Left renal pelvis (tissue), 4 donors: ENCODE measurements around the gene CHID1. TPM values are rescaled to one million over a fixed set of nuclear protein-coding genes. Genes with fewer than 3 reads are reported as not detected.

Source experiments
- DNase-seq, 4 donors: peaks; one replicate each; pipeline ENCODE4 v3.0.0-alpha.2; 2013; ENCODE audit warnings: low read depth in 4 of 4, low spot score in 3 of 4
- polyA plus RNA-seq, 4 donors: library from polyadenylated mRNA; unstranded; fragments of 120-200 nt; gene quantifications; one replicate each; pipeline ENCODE4 v1.2.1, GENCODE V29; 2013; ENCODE audit not compliant: insufficient read length in 4 of 4

The CHID1 gene
- polyA plus RNA-seq, 4 donors: 100 to 123 (median 106) TPM

- no peak for DNase-seq
Measured at GRCh38 chr11:839280-839623, 71.4 kb downstream of the CHID1 start.

GRCh38 chr11:838441-839279 lies 72.0 kb downstream of the CHID1 start:
- DNase-seq: no peak

GRCh38 chr11:837990-838307 lies 72.7 kb downstream of the CHID1 start:
- DNase-seq: no peak

GRCh38 chr11:837189-837989 lies 73.2 kb downstream of the CHID1 start:
- no peak for DNase-seq

GRCh38 chr11:836700-837099 lies 73.9 kb downstream of the CHID1 start:
- no peak for DNase-seq

GRCh38 chr11:836274-836673 lies 74.3 kb downstream of the CHID1 start:
- no peak for DNase-seq

GRCh38 chr11:834371-835316 lies 76.0 kb downstream of the CHID1 start:
- no peak for DNase-seq

- DNase-seq: no peak
Measured at GRCh38 chr11:833849-834311, 76.7 kb downstream of the CHID1 start.

- no peak for DNase-seq
Measured at GRCh38 chr11:833114-833791, 77.4 kb downstream of the CHID1 start.

- no peak for DNase-seq
Measured at GRCh38 chr11:832529-833113, 78.0 kb downstream of the CHID1 start, which contains the start of gene CD151. Gene CD151, plus strand, starts transcription at chr11:832952. Its CDS starts 3,118 bp downstream, at chr11:836070.

- DNase-seq: no peak
Measured at GRCh38 chr11:831961-832528, 78.6 kb downstream of the CHID1 start.

GRCh38 chr11:831118-831864 lies 79.3 kb downstream of the CHID1 start:
- DNase-seq: no peak

- DNase-seq: no peak
Measured at GRCh38 chr11:830295-831117, 80.1 kb downstream of the CHID1 start.

- no peak for DNase-seq
Measured at GRCh38 chr11:829847-830294, 80.7 kb downstream of the CHID1 start.

GRCh38 chr11:829176-829846 lies 81.3 kb downstream of the CHID1 start:
- DNase-seq: no peak

- no peak for DNase-seq
Measured at GRCh38 chr11:828506-829175, 82.0 kb downstream of the CHID1 start.

GRCh38 chr11:827897-828192 lies 82.8 kb downstream of the CHID1 start, which contains the start of gene CRACR2B:
Gene CRACR2B, plus strand, starts transcription at chr11:827919. Its CDS starts 689 bp downstream, at chr11:828608.
- DNase-seq: no peak
